ENCODE results near the gene C13orf42.

Gene C13orf42

GRCh38 chr13:51033421-51034185 is 77.5 kb downstream of the C13orf42 start:
- DNase-seq (ENCODE audit: low spot score) = no peak

GRCh38 chr13:51032831-51033230 is 78.2 kb downstream of the C13orf42 start:
- DNase-seq (ENCODE audit: low spot score) = no peak
